H1 (cell line): ENCODE data around the gene NOTUM. TPM values are rescaled to one million over a fixed set of nuclear protein-coding genes. Genes with fewer than 3 reads are reported as not detected.

Source experiments
- CTCF ChIA-PET: fragments of 300-600 bp; sonication (Branson Sonifier 250); formaldehyde crosslinking; loops from one replicate; lab custom pipeline; 2021; ENCODE audit not compliant: partially characterized antibody; lab: Charles Lee
- POLR2A ChIA-PET: fragments of 300-600 bp; sonication (Branson Sonifier 250); formaldehyde crosslinking; loops from one replicate; lab custom pipeline; 2021; ENCODE audit warnings: inconsistent platforms; ENCODE audit not compliant: partially characterized antibody; lab: Charles Lee
- DNase-seq, 2 experiments: peaks; one replicate each; pipeline versions ENCODE4 v3.0.0 to v3.0.0-alpha.2; 2010 to 2022; ENCODE audit warnings: low spot score in 2 of 2, low read depth in 1 of 2, mixed read lengths in 1 of 2
- FAIRE-seq: peaks from 2 replicates; lab custom pipeline; 2011; peaks lifted over from hg19 to GRCh38; lab: Jason Lieb, UNC
- H2AFZ ChIP-seq: 2 replicates; pipeline ENCODE4 v1.8.1; 2012; ENCODE audit warnings: low read length, inconsistent platforms
- H2AK5ac ChIP-seq: 2 replicates; pipeline ENCODE4 v1.6.1; 2013; ENCODE audit warnings: low read depth, low read length
- H2BK120ac ChIP-seq: replicated peaks from 2 replicates; pipeline ENCODE3; 2013; ENCODE audit warnings: low read depth, low read length, inconsistent platforms
- H2BK12ac ChIP-seq: 2 replicates; pipeline ENCODE4 v1.6.1; 2013; ENCODE audit warnings: low read depth, low read length
- H2BK15ac ChIP-seq: 2 replicates; pipeline ENCODE4 v1.6.1; 2013; ENCODE audit warnings: low read length
- H2BK20ac ChIP-seq: 2 replicates; pipeline ENCODE4 v1.6.1; 2013; ENCODE audit warnings: low read length
- H2BK5ac ChIP-seq: 2 replicates; pipeline ENCODE4 v1.6.1; 2013; ENCODE audit warnings: low read depth, low read length
- H3K14ac ChIP-seq: 2 replicates; pipeline ENCODE4 v1.6.1; 2013; ENCODE audit warnings: inconsistent platforms; ENCODE audit not compliant: insufficient read length
- H3K18ac ChIP-seq: 2 replicates; pipeline ENCODE4 v1.6.1; 2013; ENCODE audit warnings: low read length; ENCODE audit errors: extremely low read depth
- H3K23ac ChIP-seq: 2 replicates; pipeline ENCODE4 v1.6.1; 2013; ENCODE audit warnings: inconsistent platforms; ENCODE audit not compliant: insufficient read length
- H3K23me2 ChIP-seq: 2 replicates; pipeline ENCODE4 v1.6.1; 2013; ENCODE audit warnings: low read depth, low read length
- H3K27ac ChIP-seq: 2 replicates; pipeline ENCODE4 v1.6.1; 2011; ENCODE audit warnings: low read depth, low read length, inconsistent platforms
- H3K27me3 ChIP-seq, 4 experiments: replicated peaks in 1 of 4; 1 replicate in 1 of 4; 2 replicates in 3 of 4; pipeline versions ENCODE4 v1.6.1 to v1.8.1; 2011 to 2013; ENCODE audit warnings: low read length in 3 of 4, mild to moderate bottlenecking in 3 of 4, inconsistent platforms in 2 of 4, mixed read lengths in 2 of 4, moderate library complexity in 1 of 4; ENCODE audit not compliant: control insufficient read depth in 3 of 4, insufficient read depth in 3 of 4; ENCODE audit errors: extremely low read depth in 1 of 4
- H3K36me3 ChIP-seq, 4 experiments: 2 replicates each; pipeline versions ENCODE4 v1.6.1 to v1.8.1; 2011 to 2013; ENCODE audit warnings: mild to moderate bottlenecking in 4 of 4, low read length in 3 of 4, moderate library complexity in 2 of 4, control low read depth in 1 of 4, inconsistent platforms in 1 of 4; ENCODE audit not compliant: insufficient read depth in 4 of 4, control insufficient read depth in 2 of 4
- H3K4ac ChIP-seq: replicated peaks from 2 replicates; pipeline ENCODE3; 2013; ENCODE audit warnings: low read length, low read depth, mixed read lengths, inconsistent platforms; ENCODE audit not compliant: insufficient read length
- H3K4me1 ChIP-seq, 4 experiments: replicated peaks in 1 of 4; 1 replicate in 1 of 4; 2 replicates in 3 of 4; pipeline versions ENCODE4 v1.6.1 to v1.8.1; 2011 to 2013; ENCODE audit warnings: low read length in 3 of 4, inconsistent platforms in 2 of 4, mixed read lengths in 1 of 4; ENCODE audit not compliant: insufficient read depth in 4 of 4, control insufficient read depth in 3 of 4
- H3K4me2 ChIP-seq, 2 experiments: 2 replicates each; pipeline versions ENCODE4 v1.6.1 to v1.8.1; 2011 to 2013; ENCODE audit warnings: low read depth in 2 of 2, low read length in 2 of 2, control low read depth in 1 of 2, inconsistent platforms in 1 of 2, mild to moderate bottlenecking in 1 of 2; ENCODE audit not compliant: insufficient read depth in 1 of 2
- H3K4me3 ChIP-seq, 4 experiments: fragments of 200-600, 300-600 bp in 1 of 4; sonication (generic), shearing (Covaris generic), sonication (Bioruptor Twin) in 1 of 4; 2 replicates each; pipeline versions ENCODE4 v1.5.1 to v1.8.1; 2011 to 2016; ENCODE audit warnings: low read length in 4 of 4, low read depth in 3 of 4, control low read depth in 2 of 4, inconsistent platforms in 2 of 4, mild to moderate bottlenecking in 2 of 4, mixed read lengths in 1 of 4, moderate library complexity in 1 of 4; ENCODE audit not compliant: insufficient read depth in 2 of 4; ENCODE audit errors: extremely low read depth in 1 of 4
- H3K56ac ChIP-seq: replicated peaks from 2 replicates; pipeline ENCODE3; 2013; ENCODE audit warnings: low read depth, mild to moderate bottlenecking, mixed read lengths, low read length, inconsistent platforms; ENCODE audit not compliant: insufficient read length
- H3K79me1 ChIP-seq: 2 replicates; pipeline ENCODE4 v1.6.1; 2013; ENCODE audit warnings: low read depth, low read length, control low read depth
- H3K79me2 ChIP-seq, 2 experiments: 2 replicates each; pipeline versions ENCODE4 v1.6.1 to v1.8.1; 2012 to 2013; ENCODE audit warnings: low read length in 2 of 2, mild to moderate bottlenecking in 2 of 2, inconsistent platforms in 1 of 2; ENCODE audit not compliant: insufficient read depth in 2 of 2, control insufficient read depth in 1 of 2
- H3K9ac ChIP-seq, 4 experiments: replicated peaks in 1 of 4; 1 replicate in 1 of 4; 2 replicates in 3 of 4; pipeline versions ENCODE4 v1.6.1 to v1.8.1; 2011 to 2013; ENCODE audit warnings: low read depth in 3 of 4, low read length in 3 of 4, control low read depth in 2 of 4, mild to moderate bottlenecking in 2 of 4, moderate library complexity in 2 of 4, inconsistent platforms in 1 of 4; ENCODE audit errors: extremely low read depth in 1 of 4
- H3K9me3 ChIP-seq, 2 experiments: 2 replicates each; pipeline versions ENCODE4 v1.6.1 to v1.8.1; 2012 to 2013; ENCODE audit warnings: mild to moderate bottlenecking in 2 of 2, moderate library complexity in 2 of 2, control low read depth in 1 of 2, inconsistent platforms in 1 of 2, low read depth in 1 of 2, low read length in 1 of 2, mixed read lengths in 1 of 2; ENCODE audit not compliant: insufficient read depth in 2 of 2
- H4K20me1 ChIP-seq, 2 experiments: replicated peaks in 1 of 2; 2 replicates each; pipeline versions ENCODE3 to v1.8.1; 2011 to 2013; ENCODE audit warnings: inconsistent platforms in 2 of 2, low read length in 2 of 2, mild to moderate bottlenecking in 1 of 2; ENCODE audit not compliant: insufficient read depth in 2 of 2, control insufficient read depth in 1 of 2
- H4K5ac ChIP-seq: 2 replicates; pipeline ENCODE4 v1.6.1; 2013; ENCODE audit warnings: low read length, low read depth, mixed read lengths, inconsistent platforms; ENCODE audit not compliant: insufficient read length
- H4K8ac ChIP-seq: 2 replicates; pipeline ENCODE4 v1.8.0; 2013; ENCODE audit warnings: mild to moderate bottlenecking, moderate library complexity, low read length, inconsistent platforms; ENCODE audit not compliant: insufficient read depth; ENCODE audit errors: extremely low read depth
- H4K91ac ChIP-seq: replicated peaks from 2 replicates; pipeline ENCODE3; 2013; ENCODE audit warnings: low read length, mixed read lengths, inconsistent platforms; ENCODE audit not compliant: insufficient read length
- RBBP5 ChIP-seq: IDR thresholded peaks from 2 replicates; pipeline ENCODE4 v1.7.1; 2012; ENCODE audit warnings: low read depth, mild to moderate bottlenecking, inconsistent platforms, low read length, moderate library complexity, borderline replicate concordance
- SP1 ChIP-seq: IDR thresholded peaks from 2 replicates; pipeline ENCODE4 v1.6.1; 2011; ENCODE audit warnings: low read depth, low read length
- TCF12 ChIP-seq: IDR thresholded peaks from 2 replicates; pipeline ENCODE4 v1.6.1; 2011; ENCODE audit warnings: low read depth, mild to moderate bottlenecking, low read length
- WGBS, 2 experiments: shearing (Covaris generic) in 1 of 2; methylation state at CpG; one replicate each; pipeline versions ENCODE4 v1.1.6 to v1.1.7; 2013 to 2015; ENCODE audit warnings: low lambda C conversion rate in 2 of 2, mixed read lengths in 2 of 2, inconsistent platforms in 1 of 2, low coverage in 1 of 2, missing lambda C conversion rate in 1 of 2; ENCODE audit not compliant: insufficient replicate concordance in 2 of 2, insufficient coverage in 1 of 2, insufficient read length in 1 of 2; ENCODE audit errors: extremely low coverage in 1 of 2, missing lambda C conversion rate in 1 of 2; 5-methylcytosine and 5-hydroxymethylcytosine counted together
- polyA plus RNA-seq, 7 experiments: library from polyadenylated mRNA; depleted of rRNA in 3 of 7; stranded (reverse) in 5 of 7; unstranded in 2 of 7; fragments of >200 nt in 5 of 7; fragments of 200-250 nt in 2 of 7; gene quantifications; 1 replicate in 5 of 7; 2 replicates in 1 of 7; 4 replicates in 1 of 7; pipeline versions ENCODE4 v1.2.1 to v1.2.3, GENCODE V29; 2011 to 2013; ENCODE audit warnings: missing spikeins in 2 of 7, mixed read lengths in 2 of 7
- total RNA-seq: library from RNA; stranded (reverse); fragmentation: NEBNext Ultra II Directional; extraction: Animal tissue kit (Norgen Biotek cat#: 25700); gene quantifications from 2 replicates; pipeline ENCODE4 v1.2.1, GENCODE V29; 2021

NOTUM gene
- total and polyA plus RNA-seq, 2 of the 8 experiments (the other 6 are each of a cell fraction or from before 2014, with no cell fraction given), result 0.45 to 0.76 TPM

DNA sequence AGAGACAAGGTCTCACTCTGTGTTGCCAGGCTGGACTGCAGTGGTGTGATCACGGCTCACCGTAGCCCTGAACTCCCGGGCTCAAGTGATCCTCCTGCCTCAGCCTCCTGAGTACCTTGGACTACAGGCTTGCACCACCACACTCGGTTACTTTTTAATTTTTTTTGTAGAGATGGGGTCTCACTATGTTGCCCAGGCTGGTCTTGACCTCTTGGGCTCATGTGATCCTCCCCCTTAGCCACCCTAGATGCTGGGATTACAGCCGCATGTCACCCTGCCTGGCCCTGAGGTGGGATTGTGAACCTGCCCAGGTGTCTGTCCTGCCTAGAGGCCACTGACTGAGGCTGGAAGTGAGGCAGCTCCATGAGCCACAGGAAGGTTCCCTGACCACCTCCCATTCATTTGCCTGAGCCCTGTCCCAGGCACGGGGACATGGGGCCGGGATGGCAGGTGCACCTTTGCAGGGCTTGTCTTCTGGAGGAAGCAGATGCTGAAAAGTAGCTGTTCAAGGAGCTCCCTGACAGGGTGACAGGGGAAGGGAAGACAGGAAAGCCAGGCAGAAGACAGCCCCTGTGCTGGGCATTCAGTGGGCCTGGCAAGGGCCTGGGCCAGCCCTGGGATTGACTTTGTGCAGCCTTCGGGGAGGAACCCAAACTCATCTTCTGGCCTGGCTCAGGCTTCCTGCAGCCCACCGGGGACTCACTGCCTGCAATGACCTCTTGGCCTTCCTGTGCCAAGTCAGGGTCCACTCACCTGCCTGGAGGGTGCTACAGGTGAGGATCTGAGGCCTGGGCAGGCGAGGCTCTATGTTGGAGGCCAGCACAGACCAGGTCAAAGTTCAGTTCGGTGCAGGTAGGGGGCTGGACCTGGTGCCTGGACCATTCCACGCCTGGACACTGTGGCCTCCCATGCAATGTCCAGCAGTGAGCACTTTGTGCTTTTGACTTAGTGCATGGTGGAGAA lies 8.1 kb upstream of the NOTUM start:
- Histone ChIP-seq H3K18ac (no peak overlapping the region), H3K4me3 (no peak overlapping the region), H3K79me2 (no peaks in the 10 kb centered on the region), H2BK20ac (no peak overlapping the region), H3K27ac (no peak overlapping the region), H2BK12ac (no peak overlapping the region), H3K4ac (no peak overlapping the region), H3K4me2 (no peak overlapping the region), H3K27me3 (peaks cover 0 to 30% (median 25%) of the 10 kb centered on the region in 4 experiments; a peak in 6 of 7 replicates), H3K14ac (no peak overlapping the region), H2AK5ac (no peak overlapping the region; the same call in 1 of the 2 replicates), H3K79me1 (no peaks in the 10 kb centered on the region), H3K4me1 (peaks cover 0 to 19% (median 16%) of the 10 kb centered on the region in 4 experiments; a peak in 6 of 7 replicates), H2BK120ac (no peak overlapping the region), H3K23me2 (no peaks in the 10 kb centered on the region), H3K9ac (no peak overlapping the region), H4K20me1 (peaks cover 0 to 3% of the 10 kb centered on the region in 2 experiments), H3K23ac (no peak overlapping the region), H2AFZ (no peak overlapping the region), H4K91ac (no peak overlapping the region), H4K5ac (no peak overlapping the region), H3K36me3 (no peaks in the 10 kb centered on the region), H4K8ac (no peak overlapping the region), H2BK15ac (peak overlapping the region; percentile 96; the same call in 1 of the 2 replicates), H3K56ac (no peak overlapping the region), H2BK5ac (no peak overlapping the region), H3K9me3 (peaks cover 3 to 4% of the 10 kb centered on the region in 2 experiments; a peak in 1 of 4 replicates)
- 90% methylated on average over 12 of the region's 12 CpGs; no CpG with 5 or more reads in 1 of the 2 experiments for WGBS, 2 experiments
- FAIRE-seq (no peak), DNase-seq (no peak)
- CTCF ChIA-PET, result interaction anchor here (0.9 to 2.9 kb wide), 4 partner anchors 10 to 51 kb away, joined by 3 to 16 read pairs (median 4); no protein-coding TSS in a partner anchor
- TF ChIP-seq SP1 (no peak), RBBP5 (no peak), TCF12 (no peak)
- POLR2A ChIA-PET, result interaction anchor here (0.9 to 4.1 kb wide), 4 partner anchors 10 to 37 kb away, joined by 3 to 19 read pairs (median 6); no protein-coding TSS in a partner anchor
